HEK293 (cell line): Measurements from ENCODE around the gene ZNF236.

Experiments used
- TF ChIP-seq, protein P1 (sequence below): fragments of 450-650 bp; formaldehyde crosslinking; IDR thresholded peaks from 2 replicates; pipeline ENCODE4 v1.5.1; 2016; ENCODE audit warnings: missing biosample characterization, missing genetic modification characterization
- TF ChIP-seq, protein P2 (sequence below): fragments of 450-650 bp; formaldehyde crosslinking; IDR thresholded peaks from 2 replicates; pipeline ENCODE4 v1.5.1; 2016; ENCODE audit warnings: missing biosample characterization, missing genetic modification characterization, low read depth

DNA sequence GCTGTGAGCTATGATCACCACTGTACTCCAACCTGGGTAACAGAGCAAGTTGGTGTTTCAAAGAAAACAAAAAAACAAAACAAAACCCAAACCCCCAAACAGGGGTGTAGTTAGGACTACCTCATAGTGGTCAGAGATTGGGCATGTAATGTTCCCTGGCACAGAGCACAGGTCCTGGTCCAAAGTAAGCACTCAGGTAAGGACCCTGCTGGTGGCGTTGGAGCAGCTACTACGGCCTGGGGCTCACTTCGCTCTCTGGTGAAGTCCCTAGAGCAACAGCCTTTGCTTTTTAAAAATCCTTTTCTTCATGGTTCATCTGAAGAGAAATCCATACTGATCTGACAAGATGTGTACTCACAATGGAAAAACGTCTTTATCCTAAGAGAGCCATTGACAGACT lies 130.4 kb downstream of the ZNF236 start:
- TF ChIP-seq, protein P1, sequence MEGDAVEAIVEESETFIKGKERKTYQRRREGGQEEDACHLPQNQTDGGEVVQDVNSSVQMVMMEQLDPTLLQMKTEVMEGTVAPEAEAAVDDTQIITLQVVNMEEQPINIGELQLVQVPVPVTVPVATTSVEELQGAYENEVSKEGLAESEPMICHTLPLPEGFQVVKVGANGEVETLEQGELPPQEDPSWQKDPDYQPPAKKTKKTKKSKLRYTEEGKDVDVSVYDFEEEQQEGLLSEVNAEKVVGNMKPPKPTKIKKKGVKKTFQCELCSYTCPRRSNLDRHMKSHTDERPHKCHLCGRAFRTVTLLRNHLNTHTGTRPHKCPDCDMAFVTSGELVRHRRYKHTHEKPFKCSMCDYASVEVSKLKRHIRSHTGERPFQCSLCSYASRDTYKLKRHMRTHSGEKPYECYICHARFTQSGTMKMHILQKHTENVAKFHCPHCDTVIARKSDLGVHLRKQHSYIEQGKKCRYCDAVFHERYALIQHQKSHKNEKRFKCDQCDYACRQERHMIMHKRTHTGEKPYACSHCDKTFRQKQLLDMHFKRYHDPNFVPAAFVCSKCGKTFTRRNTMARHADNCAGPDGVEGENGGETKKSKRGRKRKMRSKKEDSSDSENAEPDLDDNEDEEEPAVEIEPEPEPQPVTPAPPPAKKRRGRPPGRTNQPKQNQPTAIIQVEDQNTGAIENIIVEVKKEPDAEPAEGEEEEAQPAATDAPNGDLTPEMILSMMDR (tag by site-specific recombination): no peak
- TF ChIP-seq, protein P2, sequence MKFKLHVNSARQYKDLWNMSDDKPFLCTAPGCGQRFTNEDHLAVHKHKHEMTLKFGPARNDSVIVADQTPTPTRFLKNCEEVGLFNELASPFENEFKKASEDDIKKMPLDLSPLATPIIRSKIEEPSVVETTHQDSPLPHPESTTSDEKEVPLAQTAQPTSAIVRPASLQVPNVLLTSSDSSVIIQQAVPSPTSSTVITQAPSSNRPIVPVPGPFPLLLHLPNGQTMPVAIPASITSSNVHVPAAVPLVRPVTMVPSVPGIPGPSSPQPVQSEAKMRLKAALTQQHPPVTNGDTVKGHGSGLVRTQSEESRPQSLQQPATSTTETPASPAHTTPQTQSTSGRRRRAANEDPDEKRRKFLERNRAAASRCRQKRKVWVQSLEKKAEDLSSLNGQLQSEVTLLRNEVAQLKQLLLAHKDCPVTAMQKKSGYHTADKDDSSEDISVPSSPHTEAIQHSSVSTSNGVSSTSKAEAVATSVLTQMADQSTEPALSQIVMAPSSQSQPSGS (tag by site-specific recombination): no peak
